Prostate gland (tissue), 2 donors: Measurements from ENCODE around the gene INPP5A. TPM values are rescaled to one million over a fixed set of nuclear protein-coding genes. Genes with fewer than 3 reads are reported as not detected.

Source experiments
- DNase-seq: peaks from one replicate; pipeline ENCODE4 v3.0.0-alpha.2; 2019; ENCODE audit warnings: low spot score
- H3K27ac ChIP-seq, 2 donors: fragments of 200-600 bp; sonication (generic); 2 replicates each; pipeline ENCODE4 v1.5.1; 2017 to 2019
- H3K27me3 ChIP-seq: fragments of 200-600 bp; sonication (generic); replicated peaks from 2 replicates; pipeline ENCODE4 v1.5.1; 2019; ENCODE audit not compliant: insufficient read depth
- H3K36me3 ChIP-seq, 2 donors: fragments of 200-600 bp; sonication (generic); 1 replicate in 1 of 2; 2 replicates in 1 of 2; pipeline versions ENCODE4 v1.5.1 to v1.8.1; 2017 to 2019
- H3K4me1 ChIP-seq: fragments of 200-600 bp; sonication (generic); replicated peaks from 2 replicates; pipeline ENCODE4 v1.5.1; 2019
- H3K4me3 ChIP-seq, 2 donors: fragments of 200-600 bp; sonication (generic); 2 replicates each; pipeline ENCODE4 v1.5.1; 2017 to 2019
- H3K9me3 ChIP-seq: fragments of 200-600 bp; sonication (generic); 2 replicates; pipeline ENCODE4 v1.5.1; 2017
- CTCF ChIP-seq, 4 experiments: fragments of 200-600 bp in 2 of 4; fragments of 450-650 bp in 2 of 4; sonication (generic) in 2 of 4; IDR thresholded peaks; 1 replicate in 3 of 4; 2 replicates in 1 of 4; pipeline ENCODE4 v1.5.1; 2016 to 2019; ENCODE audit warnings: antibody characterized with exemption in 4 of 4, mild to moderate bottlenecking in 2 of 4, moderate library complexity in 2 of 4
- POLR2A ChIP-seq: fragments of 450-650 bp; IDR thresholded peaks from one replicate; pipeline ENCODE4 v1.6.1; 2016; ENCODE audit warnings: antibody characterized with exemption, mild to moderate bottlenecking
- POLR2AphosphoS5 ChIP-seq: sonication (generic); formaldehyde crosslinking; IDR thresholded peaks from one replicate; pipeline ENCODE4 v1.6.1; 2017; ENCODE audit warnings: antibody characterized with exemption
- WGBS: methylation state at CpG from one replicate; pipeline ENCODE4 v1.1.5; 2018; 5-methylcytosine and 5-hydroxymethylcytosine counted together
- intact Hi-C: fragments of 100-400 bp; cut with DNase I; formaldehyde crosslinking; loops from one replicate; pipeline ENCODE4 v1.14.2; 2022
- total RNA-seq, 2 donors: library from RNA; depleted of rRNA; stranded (reverse); fragments of >200 nt; gene quantifications; one replicate each; pipeline ENCODE4 v1.1.0, GENCODE V29; 2016

The INPP5A gene
- total RNA-seq, 2 donors from 2014 or later, result 49.5 to 83.3 TPM

- H3K27me3 ChIP-seq, result no peaks in the 10 kb centered on the region
- TF ChIP-seq POLR2AphosphoS5, result no peak
- TF ChIP-seq POLR2A, result no peak
- TF ChIP-seq CTCF (IDR thresholded peaks at IDR 0.05), result no peak
- H3K4me3 ChIP-seq, result no peak overlapping the region
- H3K9me3 ChIP-seq, result no peaks in the 10 kb centered on the region
- intact Hi-C loops, result no loop called here
- peaks cover 22% of the 10 kb centered on the region for H3K4me1 ChIP-seq
- 87% methylated on average over 12 of the region's 12 CpGs for WGBS
- no peak for DNase-seq
- no peaks in the 10 kb centered on the region for H3K36me3 ChIP-seq
- peak overlapping the region in 1 of 2 donors; percentile 79 for H3K27ac ChIP-seq
These were observed 146.7 kb downstream of the INPP5A start for GRCh38 chr10:132684164-132684891.

- DNase-seq, result peak; percentile 87
- no peaks in the 10 kb centered on the region for H3K36me3 ChIP-seq
- no peaks in the 10 kb centered on the region for H3K9me3 ChIP-seq
- peak overlapping the region in 1 of 2 donors; percentile 17 for H3K4me3 ChIP-seq
- WGBS, result 25% methylated on average over 32 of the region's 32 CpGs
- H3K4me1 ChIP-seq, result peaks cover 18% of the 10 kb centered on the region
- intact Hi-C loops, result no loop called here
- H3K27me3 ChIP-seq, result no peaks in the 10 kb centered on the region
- peak overlapping the region; percentile 41 to 79 for H3K27ac ChIP-seq
- TF ChIP-seq POLR2AphosphoS5, result peak; percentile 81
- peak in 1 of 4 experiments; percentile 24 for TF ChIP-seq CTCF (IDR thresholded peaks at IDR 0.05)
- no peak for TF ChIP-seq POLR2A
These were observed 147.7 kb downstream of the INPP5A start for GRCh38 chr10:132685101-132685891.

- TF ChIP-seq POLR2AphosphoS5, result no peak
- no peak for TF ChIP-seq POLR2A
- TF ChIP-seq CTCF (IDR thresholded peaks at IDR 0.05), result no peak
- no peak overlapping the region for H3K4me3 ChIP-seq
- no peak for DNase-seq
These were observed 148.5 kb downstream of the INPP5A start for GRCh38 chr10:132685921-132686680.

GRCh38 chr10:132687181-132687892, 149.8 kb downstream of the INPP5A start:
- intact Hi-C loops, result no loop called here
- no peak overlapping the region for H3K27ac ChIP-seq
- DNase-seq, result no peak
- WGBS, result 94% methylated on average over 21 of the region's 21 CpGs
- H3K27me3 ChIP-seq, result no peaks in the 10 kb centered on the region
- no peak overlapping the region for H3K4me3 ChIP-seq
- H3K36me3 ChIP-seq, result no peaks in the 10 kb centered on the region
- peaks cover 18% of the 10 kb centered on the region for H3K4me1 ChIP-seq
- TF ChIP-seq CTCF (IDR thresholded peaks at IDR 0.05) (no peak), POLR2A (no peak)
- no peaks in the 10 kb centered on the region for H3K9me3 ChIP-seq

More at GRCh38 chr10:132685921-132686680, 148.5 kb downstream of the INPP5A start:
- no peaks in the 10 kb centered on the region for H3K27me3 ChIP-seq
- no peaks in the 10 kb centered on the region for H3K36me3 ChIP-seq
- WGBS, result 91% methylated on average over 25 of the region's 25 CpGs
- peaks cover 18% of the 10 kb centered on the region for H3K4me1 ChIP-seq
- intact Hi-C loops, result no loop called here
- peak overlapping the region; percentile 41 to 79 for H3K27ac ChIP-seq
- H3K9me3 ChIP-seq, result no peaks in the 10 kb centered on the region
